ENCODE results near the gene OVOL2.

Gene OVOL2

DNA sequence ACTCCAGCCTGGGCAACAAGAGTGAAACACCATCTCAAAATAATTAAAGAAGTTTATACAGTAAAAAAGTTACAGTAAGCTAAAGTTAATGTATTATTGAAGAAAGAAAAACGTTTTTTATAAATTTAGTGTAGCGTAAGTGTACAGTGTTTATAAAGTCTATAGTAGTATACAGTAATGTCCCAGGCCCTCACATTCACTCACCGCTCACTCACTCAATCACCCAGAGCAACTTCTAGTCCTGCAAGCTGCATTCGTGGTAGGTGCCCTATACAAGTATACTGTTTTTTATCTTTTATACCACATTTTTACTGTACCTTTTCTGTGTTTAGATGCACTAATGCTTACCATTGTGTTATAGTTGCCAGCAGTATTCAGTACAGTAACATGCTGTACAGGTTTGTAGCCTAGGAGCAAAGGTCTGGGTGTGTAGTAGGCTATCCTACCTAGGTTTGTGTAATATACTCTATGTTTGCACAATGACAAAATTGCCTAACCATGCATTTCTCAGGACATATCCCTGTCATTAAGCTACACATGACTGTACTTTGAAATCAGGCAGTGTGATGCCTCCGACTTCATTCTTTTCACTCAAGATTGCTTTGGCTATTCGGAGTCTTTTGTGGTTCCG is 72.2 kb downstream of the OVOL2 start:
- DNase-seq (ENCODE audit: low read depth), result no peak

DNA sequence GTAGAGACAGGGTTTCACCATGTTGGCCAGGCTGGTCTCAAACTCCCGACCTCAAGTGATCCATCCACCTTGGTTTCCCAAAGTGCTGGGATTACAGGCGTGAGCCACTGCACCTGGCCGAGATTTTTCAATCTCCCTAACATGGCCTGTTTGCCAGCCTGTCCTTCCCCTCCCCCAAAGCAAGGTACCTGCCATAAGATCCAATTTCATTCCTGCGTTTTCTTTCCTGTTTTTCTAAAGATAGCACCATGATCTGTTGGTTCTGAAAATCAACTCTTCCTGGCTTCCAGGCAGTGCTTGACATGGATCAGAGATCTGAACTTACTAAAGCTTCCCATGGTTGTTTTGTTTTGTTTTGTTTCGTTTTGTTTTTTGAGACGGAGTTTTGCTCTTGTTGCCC is 81.4 kb downstream of the OVOL2 start:
- DNase-seq (ENCODE audit: low read depth), result no peak

Data from stimulated activated CD8-positive, alpha-beta memory T cell treated with anti-CD3 and anti-CD28 coated beads, Interleukin-15, amount 100 ng/mL, for 24 hours (primary cell).